Glomerular endothelial cell (primary cell): ENCODE measurements around the gene GALNT12. TPM values are rescaled to one million over a fixed set of nuclear protein-coding genes. Genes with fewer than 3 reads are reported as not detected.

Experiments used
- DNase-seq: peaks from one replicate; pipeline ENCODE4 v3.0.0-alpha.2; 2011; ENCODE audit warnings: low read depth, low spot score; ENCODE audit errors: extremely low read depth
- total RNA-seq: library from RNA; depleted of rRNA; stranded (reverse); fragments of >200 nt; gene quantifications from 2 replicates; pipeline ENCODE4 v1.2.3, GENCODE V29; 2015

The GALNT12 gene
- total RNA-seq, 1 donor from 2014 or later, result 0.99 TPM

DNA sequence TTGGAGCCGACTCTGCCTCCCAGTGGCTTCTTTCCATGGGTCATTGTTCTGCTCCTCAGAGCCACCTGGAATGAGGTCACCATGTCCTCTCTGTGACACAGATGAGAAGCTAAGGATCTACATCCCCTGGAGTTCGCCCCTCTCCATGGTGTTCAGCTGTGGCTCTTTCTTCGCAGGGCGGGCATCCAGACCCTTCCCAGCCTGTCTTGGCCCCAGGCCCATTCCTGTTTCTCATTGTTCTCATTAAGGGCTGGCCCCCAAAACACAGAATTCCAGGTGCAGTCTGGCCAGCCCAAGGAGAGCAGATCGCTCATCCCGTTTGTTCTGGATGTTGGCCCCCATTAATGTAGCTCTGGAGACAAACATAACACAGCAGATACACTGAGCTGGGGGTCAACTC, 69.8 kb downstream of the GALNT12 start:
- DNase-seq, result no peak

DNA sequence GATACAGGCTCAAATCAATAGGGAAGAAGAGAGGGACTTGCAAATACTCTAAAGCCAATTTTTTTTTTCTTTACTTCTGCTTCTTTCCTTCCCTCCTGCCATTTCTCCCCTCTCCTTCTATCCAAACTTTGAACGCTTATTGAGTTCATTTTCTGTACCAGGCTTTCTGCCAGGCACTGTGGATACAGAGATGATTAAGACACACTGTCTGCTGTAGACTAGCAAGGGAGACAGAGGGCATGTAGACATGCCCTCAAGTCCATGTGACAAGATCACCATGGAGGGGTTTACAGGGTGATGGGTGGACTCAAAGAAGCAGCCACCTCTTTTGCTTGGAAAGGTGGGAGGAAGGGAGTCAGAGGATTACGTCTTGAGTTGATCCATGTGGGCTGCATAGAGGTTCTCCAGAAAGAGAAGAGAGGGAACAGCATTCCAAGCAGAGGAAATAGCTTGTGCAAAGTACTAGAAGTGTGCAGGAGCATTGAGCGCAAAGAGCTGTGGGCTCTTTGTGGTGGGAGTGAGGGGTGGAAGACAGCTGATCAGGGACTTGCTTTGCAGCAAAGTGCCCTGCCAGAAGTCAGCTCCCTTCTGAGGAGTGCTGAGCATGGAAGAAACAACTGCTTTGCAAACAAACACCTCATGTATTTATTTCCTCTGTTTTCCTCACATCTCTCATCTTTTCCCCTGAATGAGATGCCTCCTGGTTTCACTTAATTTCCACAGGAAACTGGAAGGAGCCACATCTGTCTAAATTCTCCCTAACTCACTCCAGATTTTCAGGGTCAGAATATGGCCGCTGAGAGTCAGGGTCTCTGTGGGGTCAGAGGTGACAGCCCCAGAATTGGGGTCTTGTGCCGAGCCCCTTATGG, 71.9 kb downstream of the GALNT12 start:
- no peak for DNase-seq

GRCh38 chr9:98879963-98880310, 72.5 kb downstream of the GALNT12 start:
- DNase-seq, result no peak

DNA sequence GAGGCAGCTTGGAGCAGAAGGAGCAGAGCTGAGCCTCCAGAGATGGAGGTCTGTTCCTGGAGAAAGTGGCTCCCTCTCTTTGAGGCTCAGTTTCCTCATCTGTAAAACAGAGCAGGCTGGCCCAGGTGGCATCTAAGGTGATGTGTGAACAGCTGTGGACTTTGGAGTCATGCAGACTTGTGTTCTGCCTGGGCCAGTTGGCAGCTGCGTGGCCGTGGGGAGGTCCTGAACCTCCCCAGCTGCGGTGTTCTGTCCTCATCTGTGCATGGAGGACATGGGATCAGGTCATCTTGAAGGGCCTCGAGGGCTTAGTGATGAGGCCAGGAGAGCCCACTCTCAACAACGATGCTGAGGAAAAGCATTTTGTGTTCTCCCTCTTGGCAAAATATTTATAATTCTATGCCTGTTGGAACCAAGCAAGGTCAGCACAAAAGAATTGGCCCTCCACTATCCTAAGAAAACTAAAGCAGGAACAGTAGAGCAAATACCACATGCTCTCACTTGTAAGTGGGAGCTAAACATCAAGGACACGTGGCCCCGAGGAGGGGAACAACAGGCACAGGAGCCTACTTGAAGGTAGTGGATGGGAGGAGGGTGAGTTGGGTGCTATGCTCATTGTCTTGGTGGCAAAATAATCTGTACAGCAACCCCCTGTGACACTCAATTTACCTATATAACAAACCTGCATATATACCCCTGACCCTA, 73.0 kb downstream of the GALNT12 start:
- no peak for DNase-seq

GRCh38 chr9:98881356-98881755, 73.9 kb downstream of the GALNT12 start:
- DNase-seq, result no peak

GRCh38 chr9:98881836-98882568, 74.5 kb downstream of the GALNT12 start:
- DNase-seq, result no peak

DNA sequence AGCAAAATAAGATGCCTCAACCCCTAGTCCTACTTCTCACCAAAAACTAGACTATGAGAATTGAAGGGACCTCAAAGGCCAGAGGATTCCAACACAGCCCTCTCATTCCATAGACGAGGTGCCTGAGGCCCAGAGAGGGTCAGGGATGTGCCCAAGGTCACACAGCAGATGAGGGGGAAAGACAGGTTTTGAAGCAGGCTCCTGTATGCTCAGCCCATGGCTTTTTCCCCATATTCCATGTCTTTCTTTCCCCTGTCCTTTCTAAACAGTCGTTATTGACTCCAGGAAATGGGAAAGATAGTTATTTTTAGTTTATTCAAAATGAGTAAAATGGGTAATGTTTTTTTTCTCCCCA, 75.1 kb downstream of the GALNT12 start:
- no peak for DNase-seq

DNA sequence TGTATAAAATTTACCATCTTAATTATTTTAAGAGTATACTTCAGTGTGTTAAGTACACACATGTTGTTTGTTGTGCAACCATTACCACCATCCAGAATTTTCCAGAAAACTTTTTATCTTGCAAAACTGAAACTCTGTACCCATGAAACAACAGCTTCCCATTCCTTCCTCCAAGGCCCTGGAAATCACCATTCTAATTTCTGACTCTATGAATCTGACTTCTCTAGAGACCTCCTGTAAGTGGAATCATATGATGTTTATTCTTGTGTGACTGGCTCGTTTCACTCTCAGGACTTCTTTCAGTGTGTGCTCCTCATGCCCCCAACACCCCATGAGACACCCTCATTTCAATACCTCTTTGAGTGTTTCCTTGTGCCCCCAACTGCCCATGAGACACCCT, 75.8 kb downstream of the GALNT12 start:
- no peak for DNase-seq

DNA sequence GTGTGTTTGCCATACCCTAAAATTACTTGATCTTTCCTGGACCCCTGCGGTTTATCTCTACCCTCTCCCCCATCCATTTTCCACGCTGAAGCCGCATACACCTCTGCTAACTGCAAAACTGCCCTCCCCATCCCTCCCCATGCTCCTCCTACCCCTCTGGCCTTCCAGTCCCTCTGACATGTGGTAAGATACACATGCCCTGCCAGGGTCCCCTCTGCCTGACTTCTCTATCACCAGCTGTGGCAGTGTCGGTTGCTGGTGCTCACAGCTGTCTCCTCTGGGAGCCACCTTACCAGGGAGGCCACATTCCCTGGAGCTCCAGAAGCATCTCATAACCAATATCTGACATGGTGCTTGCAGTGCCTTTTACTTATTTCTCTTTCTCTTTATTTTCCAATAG, 77.4 kb downstream of the GALNT12 start:
- DNase-seq, result no peak

- no peak for DNase-seq
Measured at GRCh38 chr9:98885575-98886295, 78.3 kb downstream of the GALNT12 start.

- no peak for DNase-seq
Measured at GRCh38 chr9:98886691-98887229, 79.3 kb downstream of the GALNT12 start.

- DNase-seq, result no peak
Measured at GRCh38 chr9:98887918-98888510, 80.5 kb downstream of the GALNT12 start.

- DNase-seq, result no peak
Measured at GRCh38 chr9:98888801-98889421, 81.4 kb downstream of the GALNT12 start.

DNA sequence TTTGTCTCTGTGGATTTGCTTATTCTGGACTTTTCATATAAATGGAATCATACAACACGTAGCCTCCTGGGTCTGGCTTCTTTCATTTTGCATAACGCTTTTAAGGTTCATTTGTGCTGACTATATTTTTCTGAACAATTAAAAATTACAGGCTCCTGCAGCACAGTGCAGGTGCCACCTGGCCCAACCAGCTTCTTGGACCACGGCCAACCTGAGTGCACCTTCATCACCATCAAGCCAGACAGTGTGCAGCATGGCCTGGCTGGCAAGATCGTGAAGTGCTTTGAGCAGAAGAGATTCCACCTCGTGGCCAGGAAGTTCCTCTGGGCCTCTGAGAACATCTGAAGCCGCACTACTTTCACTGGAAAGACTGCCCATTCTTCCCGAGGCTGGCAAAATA, 82.8 kb downstream of the GALNT12 start:
- no peak for DNase-seq

- no peak for DNase-seq
Measured at GRCh38 chr9:98892288-98892687, 84.8 kb downstream of the GALNT12 start.

DNA sequence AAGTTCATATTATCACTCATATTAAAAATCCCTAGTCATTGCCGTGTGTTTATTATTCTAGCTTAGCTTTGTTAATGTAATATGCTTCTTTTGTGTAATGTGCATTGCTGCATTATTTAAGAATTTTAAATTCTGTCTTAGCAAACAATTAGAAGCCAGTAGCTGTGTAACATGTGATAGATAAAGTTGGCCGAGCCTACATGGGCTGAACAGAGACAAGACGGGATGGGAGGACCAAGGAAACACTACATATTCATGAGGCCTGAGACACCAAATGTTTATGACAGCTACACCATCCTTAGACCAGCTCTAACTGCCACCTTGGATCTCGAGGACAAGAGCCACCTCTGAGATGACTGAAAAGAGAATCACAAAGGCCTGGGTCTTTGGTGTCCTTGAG, 85.2 kb downstream of the GALNT12 start:
- DNase-seq, result no peak

DNA sequence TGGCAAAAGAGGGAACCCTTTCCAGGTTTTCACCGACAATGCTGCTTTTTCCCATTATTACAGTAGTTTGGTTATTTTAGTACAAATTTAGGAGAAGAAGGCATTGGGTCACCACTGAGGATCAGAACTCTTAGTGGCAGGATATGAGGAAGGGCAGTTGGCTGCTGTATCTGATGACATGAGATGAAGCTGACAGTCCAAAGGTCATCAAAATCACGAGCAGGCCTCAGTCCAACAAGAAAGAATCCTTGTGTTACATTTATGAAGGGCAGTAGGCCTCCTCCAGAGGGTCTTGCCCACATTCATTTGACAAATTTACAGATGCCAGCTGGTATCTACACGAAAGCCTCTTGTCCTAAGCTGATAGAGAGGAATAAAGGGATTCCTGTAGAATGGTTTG, 86.7 kb downstream of the GALNT12 start:
- DNase-seq, result no peak

DNA sequence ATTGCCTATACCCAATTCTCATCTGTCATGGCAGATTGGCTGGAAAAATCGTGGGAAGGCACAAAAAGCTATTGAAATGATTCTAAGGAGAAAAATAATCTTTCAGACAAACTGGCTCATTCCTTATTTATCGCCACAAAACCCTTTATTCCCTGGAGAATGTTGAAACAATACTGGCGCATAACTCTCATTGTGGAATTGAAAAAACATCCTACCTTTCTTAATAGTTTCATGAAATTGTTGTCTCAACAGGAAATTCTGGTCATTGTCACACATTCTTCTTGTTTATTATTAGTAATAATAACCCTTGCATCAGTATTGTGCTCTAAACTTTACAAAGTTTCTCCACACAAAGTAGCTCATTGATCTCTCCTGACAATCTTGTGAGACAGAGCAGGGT, 87.3 kb downstream of the GALNT12 start:
- no peak for DNase-seq

DNA sequence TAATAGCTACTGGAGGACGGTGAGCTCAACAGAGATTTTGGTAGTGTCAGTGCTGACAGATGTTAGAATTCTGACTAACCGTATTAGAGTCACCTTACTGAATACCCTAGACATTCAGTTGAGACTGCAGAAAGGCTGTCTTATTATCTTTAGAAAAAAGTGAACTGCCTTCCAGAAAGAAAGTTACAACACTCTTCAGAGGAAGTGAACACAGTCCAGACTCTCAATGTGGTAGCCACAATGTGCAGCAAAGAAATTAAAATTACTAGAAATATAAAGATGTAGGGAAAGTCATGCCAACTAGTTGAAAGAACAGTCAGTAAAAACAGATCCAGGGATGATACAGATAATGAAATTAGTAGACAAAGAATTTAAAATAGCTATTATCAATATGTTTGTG, 89.2 kb downstream of the GALNT12 start:
- DNase-seq, result no peak

DNA sequence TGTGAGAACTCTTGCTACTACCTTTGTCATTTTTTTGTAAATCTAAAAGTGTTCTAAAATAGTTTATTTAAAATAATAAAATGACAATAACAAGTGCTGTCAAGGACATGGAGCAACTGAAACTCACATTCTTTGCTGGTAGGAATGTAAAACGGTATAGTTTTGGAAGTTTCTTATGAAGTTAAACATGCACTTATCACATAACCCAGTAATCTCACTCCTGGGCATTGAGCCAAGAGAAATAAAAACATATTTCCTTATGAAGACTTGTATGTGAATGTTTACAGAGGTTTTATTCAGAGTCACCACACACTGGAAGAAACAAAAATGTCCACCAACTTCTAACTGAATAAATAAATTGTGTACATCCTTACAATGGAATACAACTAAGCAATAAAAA, 90.3 kb downstream of the GALNT12 start:
- DNase-seq, result peak; percentile 52
